COR-L47 (cell line): ENCODE data around the gene FAM168B.

Experiments
- DNase-seq: peaks from one replicate; lab custom pipeline; 2025; lab: John Stamatoyannopoulos, UW

Gene FAM168B

DNA sequence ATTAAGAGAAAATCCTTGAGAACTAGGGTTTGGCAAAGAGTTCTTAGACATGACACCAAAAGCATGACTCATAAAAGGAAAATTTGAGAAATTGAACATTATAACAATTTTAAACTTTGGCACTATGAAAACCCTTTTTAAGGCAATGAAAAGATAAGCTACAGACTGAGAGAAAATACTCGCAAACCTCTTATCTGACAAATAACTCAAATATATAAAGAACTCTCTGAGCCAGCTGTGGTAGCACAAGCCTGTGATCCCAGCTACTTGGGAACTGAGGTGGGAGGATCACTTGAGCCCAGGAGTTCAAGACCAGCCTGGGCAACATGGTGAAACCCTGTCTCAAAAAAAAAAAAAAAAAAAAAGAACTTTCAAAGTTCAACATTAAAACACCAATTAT lies 70.5 kb downstream of the FAM168B start:
- no peak for DNase-seq

- DNase-seq = no peak
Observed at GRCh38 chr2:131016826-131017741, 76.2 kb downstream of the FAM168B start.

DNA sequence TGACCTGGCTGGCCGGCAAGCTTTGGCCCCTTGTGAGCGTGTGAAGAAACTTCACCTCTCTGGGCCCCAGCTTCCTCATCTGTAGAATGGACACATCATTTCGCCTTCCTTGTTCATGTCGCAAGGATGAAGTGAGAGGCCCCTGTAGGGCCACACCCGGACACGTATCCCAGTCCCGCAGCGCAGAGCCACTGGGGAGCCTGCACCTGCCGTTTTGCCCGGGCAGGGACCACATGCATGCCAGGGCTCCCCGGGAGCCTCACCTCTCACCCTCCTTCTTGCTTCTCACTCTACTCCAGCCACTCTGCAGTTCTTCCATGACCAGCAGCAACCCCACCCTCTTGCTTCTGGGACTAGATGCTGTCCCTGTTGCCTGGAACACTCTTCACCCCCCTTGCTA lies 77.5 kb downstream of the FAM168B start:
- no peak for DNase-seq

DNA sequence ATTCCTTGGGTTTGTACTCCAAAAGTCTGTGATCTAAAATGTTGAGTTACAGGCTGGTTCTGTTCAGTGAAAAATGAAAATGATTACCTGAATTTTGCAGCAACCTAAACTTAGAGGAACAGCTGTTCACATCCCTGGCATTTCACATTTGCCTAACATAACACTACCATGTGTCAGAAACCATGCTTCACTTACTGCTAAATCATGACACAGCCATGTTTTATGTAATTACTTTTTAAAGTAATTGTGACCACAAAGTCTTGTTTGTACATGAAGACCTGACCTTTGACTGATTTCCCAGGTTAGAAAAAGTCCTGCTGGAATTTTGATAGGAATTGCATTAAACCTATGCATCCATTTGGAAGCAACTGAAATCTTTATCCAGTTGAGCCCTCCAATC lies 79.1 kb downstream of the FAM168B start:
- no peak for DNase-seq

- no peak for DNase-seq
Observed at GRCh38 chr2:131011486-131011885, 81.8 kb downstream of the FAM168B start.

DNA sequence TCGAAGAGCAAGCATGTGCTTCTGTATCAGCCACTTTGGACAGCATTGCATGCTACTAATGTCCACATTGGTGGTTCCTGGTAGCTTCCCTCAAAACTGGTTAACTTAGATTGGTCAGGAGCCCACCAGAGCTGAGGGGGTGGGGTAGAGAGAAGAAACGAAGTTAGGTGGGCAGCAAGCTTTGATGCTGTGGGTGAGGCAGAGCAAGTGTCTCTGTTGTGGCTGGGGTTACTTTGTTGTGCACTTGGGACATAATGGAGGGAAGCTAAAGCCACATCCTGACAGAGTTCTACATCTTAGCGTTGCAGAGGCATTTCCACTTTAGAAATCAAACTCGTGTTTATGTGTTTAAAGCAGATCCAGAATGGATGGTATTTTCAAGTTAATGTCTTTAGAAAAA lies 82.7 kb downstream of the FAM168B start:
- no peak for DNase-seq

- DNase-seq = no peak
Observed at GRCh38 chr2:131009713-131010475, 83.4 kb downstream of the FAM168B start.

- no peak for DNase-seq
Observed at GRCh38 chr2:131008967-131009366, 84.3 kb downstream of the FAM168B start.

DNA sequence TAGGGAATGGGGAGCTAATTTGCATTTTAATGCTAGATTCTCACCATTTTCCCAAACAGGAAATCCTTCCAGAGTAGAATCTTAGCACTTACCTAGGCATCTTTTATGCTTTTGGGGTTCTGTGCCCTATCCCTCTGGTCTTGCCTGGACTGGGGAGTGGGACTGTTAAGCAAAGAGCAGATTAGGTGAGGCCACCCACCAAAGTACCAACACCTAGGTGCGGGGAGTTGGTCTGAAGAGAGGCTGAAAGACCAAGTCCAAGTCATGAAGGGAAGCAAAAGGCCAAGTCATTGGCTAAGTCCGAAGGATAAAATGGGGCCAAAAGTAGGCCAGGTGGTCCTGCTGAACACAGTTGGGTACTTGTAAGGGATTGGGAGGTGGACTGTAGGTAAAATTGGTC lies 86.7 kb downstream of the FAM168B start:
- no peak for DNase-seq

GRCh38 chr2:131005216-131005935 lies 87.9 kb downstream of the FAM168B start:
- no peak for DNase-seq

DNA sequence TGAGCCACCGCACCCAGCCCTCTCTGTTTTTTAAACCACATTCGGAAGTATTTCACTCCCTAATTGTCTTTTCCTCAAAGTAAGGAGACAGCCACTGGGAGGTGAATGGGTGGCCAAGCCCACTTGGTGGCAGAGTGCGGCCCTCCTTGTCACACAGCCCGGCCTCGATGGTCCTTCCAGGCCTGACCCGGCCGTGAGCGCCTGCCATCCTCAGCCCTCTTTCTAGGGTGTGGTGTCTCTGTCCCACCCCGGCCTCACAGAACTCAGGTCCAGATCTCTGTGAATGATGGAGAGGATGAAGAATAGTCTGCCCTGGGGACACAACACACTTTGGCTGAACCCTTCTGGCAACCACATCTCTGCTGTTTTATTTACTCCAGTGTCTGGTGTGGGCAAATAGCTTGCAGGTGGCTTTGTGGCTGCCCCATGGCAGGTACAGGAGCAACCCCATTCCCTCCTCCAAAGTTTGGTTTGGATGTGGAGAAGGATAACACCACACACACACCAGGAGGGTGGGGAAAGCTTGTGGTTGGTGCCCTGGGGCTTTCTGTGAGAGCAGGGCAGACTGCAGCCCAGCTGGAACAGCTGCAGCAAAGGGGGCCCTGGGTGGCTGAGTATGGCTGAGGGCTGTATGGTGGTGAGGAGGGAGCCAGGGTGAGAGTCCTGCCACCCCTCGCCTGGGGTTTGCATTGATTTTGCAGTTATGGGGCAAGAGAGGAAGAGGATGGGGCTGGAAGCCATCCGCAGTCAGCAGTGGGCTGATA lies 88.6 kb downstream of the FAM168B start:
- DNase-seq = no peak

GRCh38 chr2:130998561-130998960 lies 94.7 kb downstream of the FAM168B start:
- no peak for DNase-seq
